HepG2 (cell line): ENCODE results near the gene ESPN. TPM values are rescaled to one million over a fixed set of nuclear protein-coding genes. Genes with fewer than 3 reads are reported as not detected.

ENCODE experiments used
- HNRNPL ChIP-seq: fragments of 200-400 bp; formaldehyde crosslinking; IDR thresholded peaks from 2 replicates; pipeline ENCODE4 v1.6.1; 2017; ENCODE audit warnings: mild to moderate bottlenecking, low read depth, low read length
- NR2F1 ChIP-seq, 2 experiments: fragments of 450-650 bp in 1 of 2; formaldehyde crosslinking in 1 of 2; IDR thresholded peaks; 2 replicates each; pipeline versions ENCODE4 v1.5.0 to v1.6.1; 2016 to 2020; ENCODE audit warnings: mild to moderate bottlenecking in 1 of 2, missing compliant biosample characterization in 1 of 2, missing genetic modification reagents in 1 of 2, moderate library complexity in 1 of 2
- RAD21 ChIP-seq: fragments of 450-650 bp; formaldehyde crosslinking; IDR thresholded peaks from 2 replicates; pipeline ENCODE4 v1.5.0; 2020; ENCODE audit warnings: mild to moderate bottlenecking
- RBFOX2 ChIP-seq: fragments of 200-400 bp; formaldehyde crosslinking; IDR thresholded peaks from 2 replicates; pipeline ENCODE4 v1.6.1; 2017; ENCODE audit warnings: low read depth, mild to moderate bottlenecking, low read length
- RELA ChIP-seq: sonication (generic); formaldehyde crosslinking; IDR thresholded peaks from 2 replicates; pipeline ENCODE4 v1.4.0; 2020; ENCODE audit warnings: missing genetic modification reagents
- ZFP37 ChIP-seq: sonication (generic); formaldehyde crosslinking; IDR thresholded peaks from 2 replicates; pipeline ENCODE4 v1.4.0; 2020; ENCODE audit warnings: missing genetic modification reagents, borderline replicate concordance
- ZNF264 ChIP-seq: sonication (generic); formaldehyde crosslinking; IDR thresholded peaks from 2 replicates; pipeline ENCODE4 v1.4.0; 2020; ENCODE audit warnings: missing genetic modification reagents
- ZNF282 ChIP-seq: fragments of 450-650 bp; IDR thresholded peaks from 2 replicates; pipeline ENCODE4 v1.6.1; 2018; ENCODE audit not compliant: partially characterized antibody
- ZNF777 ChIP-seq: sonication (generic); formaldehyde crosslinking; IDR thresholded peaks from 2 replicates; pipeline ENCODE4 v1.4.0; 2020; ENCODE audit warnings: missing genetic modification reagents
- polyA plus RNA-seq, 8 experiments: library from polyadenylated mRNA; depleted of rRNA in 3 of 8; stranded (reverse) in 7 of 8; unstranded in 1 of 8; fragments of >200 nt; fragmentation: Illumina TruSeq in 4 of 8; extraction: Trizol in 4 of 8; gene quantifications; 2 replicates each; pipeline versions ENCODE4 v1.2.1 to v1.2.3, GENCODE V29; 2011 to 2016; ENCODE audit warnings: low read depth in 4 of 8, missing spikeins in 1 of 8, mixed read lengths in 1 of 8; ENCODE audit not compliant: insufficient read depth in 1 of 8
- total RNA-seq, 5 experiments: library from RNA; depleted of rRNA; stranded (reverse); fragments of >200 nt; fragmentation: Illumina TruSeq; extraction: Trizol; gene quantifications; 2 replicates each; pipeline ENCODE4 v1.2.3, GENCODE V29; 2016; ENCODE audit warnings: low read depth in 1 of 5
- TF ChIP-seq, protein P1 (sequence below): sonication (generic); formaldehyde crosslinking; IDR thresholded peaks from 2 replicates; pipeline ENCODE4 v1.5.0; 2020; ENCODE audit warnings: mild to moderate bottlenecking, missing genetic modification reagents, moderate library complexity
- TF ChIP-seq, protein P2 (sequence below): sonication (generic); formaldehyde crosslinking; IDR thresholded peaks from 2 replicates; pipeline ENCODE4 v1.4.0; 2020; ENCODE audit warnings: mild to moderate bottlenecking, low read depth, missing genetic modification reagents

Gene ESPN
- total and polyA plus RNA-seq, 2 of the 13 experiments (the other 11 are each of a cell fraction or from before 2014, with no cell fraction given), result 48.6 to 54.2 TPM

DNA sequence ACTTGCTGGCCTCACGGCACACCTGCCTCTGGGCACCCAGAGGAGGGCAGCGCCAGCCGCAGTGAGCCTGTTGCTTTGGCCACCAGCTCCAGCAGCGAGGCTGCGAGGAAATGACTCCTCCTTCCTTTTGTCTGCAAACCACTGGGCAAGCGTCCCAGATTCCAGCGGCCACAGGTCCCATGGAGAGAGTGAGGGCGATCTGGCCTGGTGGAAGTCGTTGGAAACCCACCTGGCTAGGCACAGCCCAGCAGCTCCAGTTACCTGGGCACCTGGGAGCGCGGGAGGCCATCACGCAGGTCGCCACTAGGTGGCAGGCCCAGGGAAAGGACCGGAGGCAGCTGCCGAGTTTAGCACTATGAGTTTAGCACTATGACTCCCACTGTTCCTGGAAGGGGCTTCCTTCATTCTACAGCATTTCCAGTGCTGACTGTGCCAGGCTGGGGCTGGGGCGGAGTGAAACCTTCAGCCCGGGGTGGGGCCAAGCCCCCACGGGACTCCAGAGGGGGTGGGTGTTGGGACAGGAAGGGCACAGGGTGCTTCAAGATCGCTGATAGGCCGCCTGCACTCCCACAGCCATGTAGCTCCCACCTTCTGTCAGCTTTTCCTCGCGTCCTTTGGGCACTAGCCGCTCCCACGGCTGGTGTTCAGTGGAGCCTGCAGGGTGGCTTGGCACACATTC lies 1.1 kb upstream of the ESPN start (continued):
- TF ChIP-seq, protein P1, sequence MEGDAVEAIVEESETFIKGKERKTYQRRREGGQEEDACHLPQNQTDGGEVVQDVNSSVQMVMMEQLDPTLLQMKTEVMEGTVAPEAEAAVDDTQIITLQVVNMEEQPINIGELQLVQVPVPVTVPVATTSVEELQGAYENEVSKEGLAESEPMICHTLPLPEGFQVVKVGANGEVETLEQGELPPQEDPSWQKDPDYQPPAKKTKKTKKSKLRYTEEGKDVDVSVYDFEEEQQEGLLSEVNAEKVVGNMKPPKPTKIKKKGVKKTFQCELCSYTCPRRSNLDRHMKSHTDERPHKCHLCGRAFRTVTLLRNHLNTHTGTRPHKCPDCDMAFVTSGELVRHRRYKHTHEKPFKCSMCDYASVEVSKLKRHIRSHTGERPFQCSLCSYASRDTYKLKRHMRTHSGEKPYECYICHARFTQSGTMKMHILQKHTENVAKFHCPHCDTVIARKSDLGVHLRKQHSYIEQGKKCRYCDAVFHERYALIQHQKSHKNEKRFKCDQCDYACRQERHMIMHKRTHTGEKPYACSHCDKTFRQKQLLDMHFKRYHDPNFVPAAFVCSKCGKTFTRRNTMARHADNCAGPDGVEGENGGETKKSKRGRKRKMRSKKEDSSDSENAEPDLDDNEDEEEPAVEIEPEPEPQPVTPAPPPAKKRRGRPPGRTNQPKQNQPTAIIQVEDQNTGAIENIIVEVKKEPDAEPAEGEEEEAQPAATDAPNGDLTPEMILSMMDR (CRISPR knock-in tag), result peak; percentile 93
- TF ChIP-seq HNRNPL (peak; percentile 58; the same call in 1 of the 2 replicates), ZFP37 (CRISPR knock-in tag) (no peak), ZNF777 (CRISPR knock-in tag) (peak; percentile 68), RAD21 (CRISPR knock-in tag) (peak; percentile 63), ZNF264 (CRISPR knock-in tag) (no peak), RELA (CRISPR knock-in tag) (no peak), ZNF282 (no peak), NR2F1 (CRISPR knock-in tag; IDR thresholded peaks at IDR 0.05) (no peak), RBFOX2 (no peak)
- TF ChIP-seq, protein P2, sequence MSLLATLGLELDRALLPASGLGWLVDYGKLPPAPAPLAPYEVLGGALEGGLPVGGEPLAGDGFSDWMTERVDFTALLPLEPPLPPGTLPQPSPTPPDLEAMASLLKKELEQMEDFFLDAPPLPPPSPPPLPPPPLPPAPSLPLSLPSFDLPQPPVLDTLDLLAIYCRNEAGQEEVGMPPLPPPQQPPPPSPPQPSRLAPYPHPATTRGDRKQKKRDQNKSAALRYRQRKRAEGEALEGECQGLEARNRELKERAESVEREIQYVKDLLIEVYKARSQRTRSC (CRISPR knock-in tag), result no peak
- TF ChIP-seq, all 625 proteins: peak for 23
